IMR-90 (cell line): Measurements from ENCODE around the gene SDC1. TPM values are rescaled to one million over a fixed set of nuclear protein-coding genes. Genes with fewer than 3 reads are reported as not detected.

Experiments used
- ATAC-seq: fragments of 200-7000 bp; cut with Tn5 transposase; 2 replicates; pipeline ENCODE4 v1.9.1; 2020; ENCODE audit warnings: low read depth, mild to moderate bottlenecking, moderate library complexity
- BruUV-seq: library from RNA; stranded (reverse); fragments of 400-500 nt; replicated peaks from 2 replicates; lab custom pipeline; 2021; lab: Mats Ljungman, UMichigan
- CTCF ChIA-PET: fragments of 300-600 bp; formaldehyde crosslinking; extraction: SDS; loops from one replicate; lab custom pipeline; 2021; ENCODE audit warnings: antibody characterized with exemption; lab: Yijun Ruan, JAX
- POLR2A ChIA-PET: fragments of 300-600 bp; sonication (Branson Sonifier 250); formaldehyde crosslinking; loops from one replicate; lab custom pipeline; 2022; ENCODE audit warnings: antibody characterized with exemption; ENCODE audit not compliant: unreplicated experiment; lab: Charles Lee
- DNase-seq: peaks from one replicate; pipeline ENCODE4 v3.0.0; 2013
- H2AFZ ChIP-seq: replicated peaks from 2 replicates; pipeline ENCODE3; 2013; ENCODE audit warnings: low read length, mild to moderate bottlenecking; ENCODE audit not compliant: poor library complexity
- H2AK5ac ChIP-seq: 2 replicates; pipeline ENCODE4 v1.6.1; 2013; ENCODE audit warnings: low read depth, low read length, inconsistent platforms
- H2AK9ac ChIP-seq: replicated peaks from 2 replicates; pipeline ENCODE3; 2013; ENCODE audit warnings: mild to moderate bottlenecking, low read depth, low read length, moderate library complexity; ENCODE audit not compliant: poor library complexity
- H2BK120ac ChIP-seq: 2 replicates; pipeline ENCODE4 v1.6.1; 2013; ENCODE audit warnings: low read depth, low read length, inconsistent platforms
- H2BK15ac ChIP-seq: 3 replicates; pipeline ENCODE4 v1.6.1; 2013; ENCODE audit warnings: low read depth, low read length, inconsistent platforms
- H2BK20ac ChIP-seq: 2 replicates; pipeline ENCODE4 v1.6.1; 2013; ENCODE audit warnings: low read depth, mild to moderate bottlenecking, inconsistent platforms, low read length, moderate library complexity
- H2BK5ac ChIP-seq: 2 replicates; pipeline ENCODE4 v1.6.1; 2013; ENCODE audit warnings: mild to moderate bottlenecking, low read depth, low read length, inconsistent platforms; ENCODE audit not compliant: poor library complexity, severe bottlenecking
- H3K14ac ChIP-seq: replicated peaks from 2 replicates; pipeline ENCODE4 v1.6.1; 2013; ENCODE audit warnings: low read depth, low read length, inconsistent platforms
- H3K18ac ChIP-seq: 2 replicates; pipeline ENCODE4 v1.6.1; 2013; ENCODE audit warnings: low read depth, low read length, control low read depth
- H3K23ac ChIP-seq: 2 replicates; pipeline ENCODE4 v1.6.1; 2013; ENCODE audit warnings: low read depth, low read length, inconsistent platforms
- H3K27ac ChIP-seq: 2 replicates; pipeline ENCODE4 v1.5.1; 2013; ENCODE audit warnings: mild to moderate bottlenecking, control low read depth, low read length; ENCODE audit not compliant: insufficient read depth
- H3K27me3 ChIP-seq: 2 replicates; pipeline ENCODE4 v1.6.1; 2013; ENCODE audit warnings: low read length; ENCODE audit not compliant: control insufficient read depth, insufficient read depth
- H3K36me3 ChIP-seq: 2 replicates; pipeline ENCODE4 v1.6.1; 2013; ENCODE audit warnings: low read length, mixed read lengths; ENCODE audit not compliant: control insufficient read depth, insufficient read depth
- H3K4ac ChIP-seq: 2 replicates; pipeline ENCODE4 v1.6.1; 2013; ENCODE audit warnings: low read depth, low read length, inconsistent platforms
- H3K4me1 ChIP-seq: 2 replicates; pipeline ENCODE4 v1.6.1; 2013; ENCODE audit warnings: low read length, mixed read lengths; ENCODE audit not compliant: control insufficient read depth, insufficient read depth
- H3K4me2 ChIP-seq: 2 replicates; pipeline ENCODE4 v1.6.1; 2013; ENCODE audit warnings: low read depth, mild to moderate bottlenecking, control low read depth, low read length, moderate library complexity
- H3K4me3 ChIP-seq: 2 replicates; pipeline ENCODE4 v1.5.1; 2013; ENCODE audit warnings: low read depth, mild to moderate bottlenecking, control low read depth, low read length, moderate library complexity; ENCODE audit not compliant: insufficient read depth
- H3K56ac ChIP-seq: 2 replicates; pipeline ENCODE4 v1.6.1; 2013; ENCODE audit warnings: low read length, inconsistent platforms; ENCODE audit not compliant: insufficient read depth; ENCODE audit errors: extremely low read depth
- H3K79me1 ChIP-seq, 2 experiments: 2 replicates each; pipeline ENCODE4 v1.6.1; 2013; ENCODE audit warnings: low read length in 2 of 2, inconsistent platforms in 1 of 2, low read depth in 1 of 2
- H3K9ac ChIP-seq: 2 replicates; pipeline ENCODE4 v1.6.1; 2013; ENCODE audit warnings: low read depth, low read length, control low read depth
- H3K9me1 ChIP-seq: 2 replicates; pipeline ENCODE4 v1.6.1; 2013; ENCODE audit warnings: low read length, inconsistent platforms; ENCODE audit not compliant: insufficient read depth
- H3K9me3 ChIP-seq: 2 replicates; pipeline ENCODE4 v1.6.1; 2013; ENCODE audit warnings: low read length; ENCODE audit not compliant: control insufficient read depth, insufficient read depth
- H4K20me1 ChIP-seq: 2 replicates; pipeline ENCODE4 v1.6.1; 2013; ENCODE audit warnings: low read length, inconsistent platforms; ENCODE audit not compliant: insufficient read depth
- H4K5ac ChIP-seq: 2 replicates; pipeline ENCODE4 v1.6.1; 2013; ENCODE audit warnings: mild to moderate bottlenecking, low read depth, low read length, control low read depth
- H4K8ac ChIP-seq, 2 experiments: 2 replicates each; pipeline ENCODE4 v1.6.1; 2013; ENCODE audit warnings: low read depth in 2 of 2, low read length in 2 of 2, control low read depth in 1 of 2, inconsistent platforms in 1 of 2
- H4K91ac ChIP-seq: 2 replicates; pipeline ENCODE4 v1.6.1; 2013; ENCODE audit warnings: low read depth, low read length, inconsistent platforms; ENCODE audit not compliant: insufficient read depth
- CEBPB ChIP-seq: IDR thresholded peaks from 2 replicates; pipeline ENCODE4 v1.6.1; 2012; ENCODE audit warnings: low read depth, low read length, improper control_type of control experiment
- CHD1 ChIP-seq: IDR thresholded peaks from 2 replicates; pipeline ENCODE4 v1.6.1; 2012; ENCODE audit warnings: low read depth, low read length, improper control_type of control experiment
- CTCF ChIP-seq: conservative IDR thresholded peaks from 2 replicates; pipeline ENCODE4 v1.5.1; 2012; ENCODE audit warnings: mild to moderate bottlenecking, low read depth, low read length, improper control_type of control experiment
- FOS ChIP-seq: fragments of 150-350 bp; IDR thresholded peaks from 2 replicates; pipeline ENCODE4 v1.6.1; 2016; ENCODE audit warnings: low read depth, low read length
- MAFK ChIP-seq: IDR thresholded peaks from 2 replicates; pipeline ENCODE4 v1.6.1; 2012; ENCODE audit warnings: low read depth, low read length, improper control_type of control experiment
- MAZ ChIP-seq: IDR thresholded peaks from 2 replicates; pipeline ENCODE4 v1.6.1; 2012; ENCODE audit warnings: low read depth, mild to moderate bottlenecking, low read length, improper control_type of control experiment, moderate library complexity, borderline replicate concordance
- MXI1 ChIP-seq: IDR thresholded peaks from 2 replicates; pipeline ENCODE4 v1.6.1; 2012; ENCODE audit warnings: low read depth, mild to moderate bottlenecking, low read length, moderate library complexity, borderline replicate concordance
- NFE2L2 ChIP-seq: fragments of 150-350 bp; IDR thresholded peaks from 2 replicates; pipeline ENCODE4 v1.6.1; 2016; ENCODE audit warnings: low read depth, mild to moderate bottlenecking, low read length
- POLR2A ChIP-seq: IDR thresholded peaks from 2 replicates; pipeline ENCODE4 v1.6.1; 2012; ENCODE audit warnings: mild to moderate bottlenecking, low read depth, low read length
- RFX5 ChIP-seq: IDR thresholded peaks from 2 replicates; pipeline ENCODE4 v1.8.0; 2012; ENCODE audit warnings: low read depth, mild to moderate bottlenecking, low read length, moderate library complexity
- SMC3 ChIP-seq: fragments of 150-350 bp; IDR thresholded peaks from 2 replicates; pipeline ENCODE4 v1.6.1; 2016; ENCODE audit warnings: low read depth, mild to moderate bottlenecking, antibody characterized with exemption, low read length, moderate library complexity
- USF2 ChIP-seq: fragments of 150-350 bp; IDR thresholded peaks from 2 replicates; pipeline ENCODE4 v1.6.1; 2017; ENCODE audit warnings: mild to moderate bottlenecking, antibody characterized with exemption, low read length, low read depth
- WGBS, 2 experiments: methylation state at CpG; one replicate each; pipeline versions ENCODE4 v1.1.5 to v1.1.7; 2013; ENCODE audit warnings: missing lambda C conversion rate in 2 of 2; ENCODE audit not compliant: insufficient read length in 1 of 2; ENCODE audit errors: extremely low coverage in 2 of 2; 5-methylcytosine and 5-hydroxymethylcytosine counted together
- dilution Hi-C: fragments of 300-500 bp; cut with HindIII; formaldehyde crosslinking; loops from one replicate; pipeline ENCODE4 v1.14.3; 2018; ENCODE audit warnings: low sequenced_read_pairs; ENCODE audit not compliant: unreplicated experiment
- in situ Hi-C: fragments of 300-500 bp; cut with MboI; formaldehyde crosslinking; loops from 3 replicates; pipeline ENCODE4 v1.14.3; 2019; ENCODE audit warnings: low sequenced_read_pairs, inconsistent platforms, mixed read lengths
- intact Hi-C: fragments of 100-400 bp; cut with micrococcal nuclease; formaldehyde crosslinking; loops from 2 replicates; pipeline ENCODE4 v1.10.0; 2022
- polyA plus RNA-seq, 3 experiments: library from polyadenylated mRNA; depleted of rRNA; stranded (reverse); fragments of >200 nt; gene quantifications; 2 replicates each; pipeline ENCODE4 v1.2.3, GENCODE V29; 2012; ENCODE audit warnings: low replicate concordance in 1 of 3
- total RNA-seq: library from RNA; depleted of rRNA; stranded (reverse); fragments of >200 nt; gene quantifications from 2 replicates; pipeline ENCODE4 v1.2.3, GENCODE V29; 2012

SDC1 gene
- total and polyA plus RNA-seq, 2 of the 4 experiments (the other 2 are of a cell fraction): 22.0 to 28.3 TPM

GRCh38 chr2:20188851-20189250, 36.1 kb downstream of the SDC1 start:
- Histone ChIP-seq H3K4me2 (no peak overlapping the region), H4K8ac (no peak overlapping the region), H3K4me3 (no peak overlapping the region), H3K36me3 (no peaks in the 10 kb centered on the region), H3K4me1 (peaks cover 16% of the 10 kb centered on the region), H3K9me1 (peaks cover 22% of the 10 kb centered on the region), H2BK15ac (no peak overlapping the region), H2BK120ac (no peak overlapping the region), H3K79me1 (no peaks in the 10 kb centered on the region), H4K5ac (no peak overlapping the region), H2BK20ac (no peak overlapping the region), H2AK9ac (no peak overlapping the region), H3K27me3 (no peaks in the 10 kb centered on the region), H3K18ac (no peak overlapping the region), H3K9me3 (no peaks in the 10 kb centered on the region), H3K4ac (no peak overlapping the region), H2BK5ac (no peak overlapping the region), H3K9ac (no peak overlapping the region), H3K27ac (no peak overlapping the region), H3K14ac (no peak overlapping the region), H4K91ac (no peak overlapping the region), H3K56ac (no peak overlapping the region), H3K23ac (no peak overlapping the region), H4K20me1 (no peaks in the 10 kb centered on the region), H2AFZ (peak overlapping the region; percentile 5), H2AK5ac (no peak overlapping the region)
- ATAC-seq (no peak), DNase-seq (no peak)
- in situ Hi-C loops (no loop called here), dilution Hi-C loops (no loop called here), intact Hi-C loops (no loop called here)
- no CpG with 5 or more reads among the region's 6 CpGs for WGBS, 2 experiments
- CTCF ChIA-PET: no interaction called here
- no TSS peak for BruUV-seq
- no peak for TF ChIP-seq RFX5
- no peak for TF ChIP-seq MXI1
- no peak for TF ChIP-seq POLR2A
- TF ChIP-seq MAFK: no peak
- TF ChIP-seq MAZ: no peak
- TF ChIP-seq NFE2L2: no peak
- TF ChIP-seq SMC3: no peak
- TF ChIP-seq FOS: no peak
- no peak for TF ChIP-seq CHD1
- TF ChIP-seq CTCF: no peak
- no peak for TF ChIP-seq USF2
- no peak for TF ChIP-seq CEBPB
- POLR2A ChIA-PET: no interaction called here
